Stimulated activated CD4-positive, alpha-beta T cell treated with anti-CD3 and anti-CD28 coated beads, Interleukin-2, amount 100 ng/mL, for 48 hours (primary cell): Measurements from ENCODE around the gene NPC1L1.
"Not testable (repeated sequence)": the region's sequence is repeated elsewhere in the genome, so short reads cannot be mapped to it uniquely, and the experiment has no call there.

Experiments
- DNase-seq, 2 donors: peaks; one replicate each; pipeline ENCODE4 v3.0.0-alpha.2; 2020

NPC1L1 gene

GRCh38 chr7:44564606-44565005 is 23.5 kb upstream of the NPC1L1 start:
- DNase-seq: no peak

- no peak for DNase-seq
Measured at GRCh38 chr7:44563171-44563679, 22.1 kb upstream of the NPC1L1 start.

DNA sequence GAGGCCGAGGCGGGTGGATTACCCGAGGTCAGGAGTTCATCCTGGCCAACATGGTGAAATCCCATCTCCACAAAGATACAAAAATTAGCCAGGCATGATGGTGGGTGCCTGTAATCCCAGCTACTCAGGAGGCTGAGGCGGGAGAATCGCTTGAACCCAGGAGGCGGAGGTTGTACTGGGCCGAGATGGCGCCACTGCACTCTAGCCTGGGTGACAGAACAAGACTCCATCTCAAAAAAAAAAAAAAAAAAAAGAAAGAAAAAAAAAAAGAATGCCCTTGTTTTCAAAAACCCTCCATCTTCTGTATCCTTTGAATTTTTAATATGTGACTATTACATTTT is 21.5 kb upstream of the NPC1L1 start:
- DNase-seq: not testable (repeated sequence)

GRCh38 chr7:44561962-44562621 is 21.0 kb upstream of the NPC1L1 start:
- DNase-seq: no peak

DNA sequence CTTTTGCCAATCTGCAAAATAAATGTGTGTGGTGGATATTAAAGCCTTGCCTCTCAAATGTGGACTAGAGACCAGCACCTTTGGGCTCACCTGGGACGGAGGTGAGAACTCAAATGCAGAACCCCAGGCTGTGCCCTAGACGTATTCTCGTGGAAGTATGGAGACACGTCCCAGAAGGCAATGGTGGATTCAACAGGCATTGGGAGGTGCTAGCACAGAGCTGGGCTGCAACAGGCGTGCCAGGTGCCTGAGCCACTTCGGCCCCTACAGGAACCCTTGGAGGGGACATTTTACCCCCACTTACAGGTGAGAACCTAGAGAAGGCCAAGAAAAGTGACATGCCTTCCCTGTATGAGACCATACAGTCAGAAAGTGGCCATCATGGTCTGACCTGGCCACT is 20.4 kb upstream of the NPC1L1 start:
- no peak for DNase-seq

GRCh38 chr7:44559485-44559884 is 18.4 kb upstream of the NPC1L1 start:
- no peak for DNase-seq

DNA sequence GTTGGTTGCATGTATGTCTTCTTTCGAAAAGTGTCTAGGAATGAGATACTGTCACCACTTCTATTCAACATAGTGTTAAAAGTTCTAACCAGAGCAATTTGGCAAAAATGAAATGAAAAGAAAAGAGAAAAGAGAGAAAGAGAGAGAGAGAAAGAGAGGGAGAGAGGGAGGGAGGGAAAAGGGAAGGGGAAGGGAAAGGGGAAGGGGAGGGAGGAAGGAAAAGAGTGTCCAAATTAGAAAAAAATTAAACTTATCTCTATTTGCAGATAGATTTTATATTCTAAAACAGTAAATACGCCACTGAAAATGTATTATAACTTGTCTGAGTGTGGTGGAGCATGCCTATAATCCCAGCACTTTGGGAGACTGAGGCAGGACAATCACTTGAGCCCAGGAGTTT is 16.4 kb upstream of the NPC1L1 start:
- no peak for DNase-seq

DNA sequence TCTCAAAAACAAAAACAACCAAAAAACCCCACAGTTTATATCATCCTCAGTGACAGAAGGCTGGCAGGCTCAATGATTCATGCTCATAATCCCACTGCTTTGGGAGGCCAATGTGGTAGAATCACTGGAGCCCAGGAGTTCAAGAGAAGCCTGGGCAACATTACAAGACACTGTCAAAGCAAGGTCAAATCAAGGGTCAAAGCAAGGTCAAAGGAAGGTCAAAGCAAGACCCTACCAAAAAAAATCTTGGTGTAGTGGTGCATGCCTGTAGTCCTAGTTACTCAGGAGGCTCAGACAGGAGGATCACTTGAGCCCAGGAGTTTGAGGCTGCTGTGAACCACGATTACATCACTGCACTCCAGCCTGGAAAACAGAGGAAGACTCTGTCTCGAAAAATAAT is 14.2 kb upstream of the NPC1L1 start:
- no peak for DNase-seq

- not testable (repeated sequence) for DNase-seq
Measured at GRCh38 chr7:44552473-44553005, 11.4 kb upstream of the NPC1L1 start.

- no peak for DNase-seq
Measured at GRCh38 chr7:44549457-44549856, 8.3 kb upstream of the NPC1L1 start.

DNA sequence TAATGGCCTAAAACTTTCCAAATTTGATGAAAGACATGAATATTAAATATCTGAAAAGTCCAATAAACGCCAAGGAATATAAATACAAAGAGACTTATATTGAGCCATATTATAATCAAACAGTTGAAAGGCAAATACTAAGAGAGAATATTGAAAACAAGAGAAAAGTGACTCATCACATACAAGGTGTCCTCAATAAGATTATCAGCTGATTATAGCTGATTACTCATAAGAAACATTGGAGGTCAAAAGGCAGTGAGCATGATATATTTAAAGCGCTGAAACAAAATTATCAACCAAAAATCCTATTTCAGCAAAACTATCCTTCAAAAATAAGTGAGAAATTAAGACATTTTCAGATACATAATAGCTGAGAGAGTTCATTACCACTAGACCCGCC is 7.8 kb upstream of the NPC1L1 start:
- DNase-seq: no peak

GRCh38 chr7:44547536-44548231 is 6.6 kb upstream of the NPC1L1 start:
- no peak for DNase-seq

GRCh38 chr7:44541876-44542610 is 913 bp upstream of the NPC1L1 start:
- no peak for DNase-seq

- DNase-seq: no peak
Measured at GRCh38 chr7:44540592-44541027, 520 bp downstream of the NPC1L1 start.

- no peak for DNase-seq
Measured at GRCh38 chr7:44539669-44540506, 1.2 kb downstream of the NPC1L1 start.

GRCh38 chr7:44538798-44539668 is 2.1 kb downstream of the NPC1L1 start:
- no peak for DNase-seq

DNA sequence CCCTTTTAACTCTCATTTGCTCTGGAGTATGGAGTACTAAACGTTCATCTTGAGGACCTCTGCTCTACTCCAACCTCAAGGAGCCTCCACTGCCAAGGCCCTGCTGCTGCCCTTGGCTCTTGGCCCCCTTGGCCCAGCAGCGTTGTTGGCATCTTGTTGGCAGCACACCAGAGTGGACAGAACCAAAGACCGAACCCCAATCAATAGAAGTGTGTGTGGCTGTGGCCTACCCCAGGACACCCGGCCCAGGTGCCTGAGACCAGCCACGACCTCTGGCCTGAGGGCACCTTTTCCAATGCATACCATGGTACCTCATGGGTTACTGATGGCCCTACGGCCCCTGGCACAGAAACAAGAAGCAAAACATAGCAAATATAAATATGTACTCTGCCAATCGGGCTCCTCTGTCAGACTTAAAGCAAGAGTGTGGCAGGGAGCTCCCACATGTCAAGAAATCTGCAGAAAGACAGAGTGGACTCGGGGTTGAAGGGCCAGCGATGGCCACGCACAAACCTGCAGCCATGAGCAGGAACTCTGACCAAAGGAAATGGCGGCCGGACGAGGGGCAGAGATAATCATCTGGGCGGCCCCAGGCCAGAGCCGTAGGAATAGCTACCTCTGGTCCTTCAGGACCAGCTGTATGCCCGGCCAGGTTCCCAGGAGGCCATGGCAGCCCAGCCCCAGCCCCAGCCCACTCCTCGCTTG is 2.9 kb downstream of the NPC1L1 start:
- DNase-seq: no peak

DNA sequence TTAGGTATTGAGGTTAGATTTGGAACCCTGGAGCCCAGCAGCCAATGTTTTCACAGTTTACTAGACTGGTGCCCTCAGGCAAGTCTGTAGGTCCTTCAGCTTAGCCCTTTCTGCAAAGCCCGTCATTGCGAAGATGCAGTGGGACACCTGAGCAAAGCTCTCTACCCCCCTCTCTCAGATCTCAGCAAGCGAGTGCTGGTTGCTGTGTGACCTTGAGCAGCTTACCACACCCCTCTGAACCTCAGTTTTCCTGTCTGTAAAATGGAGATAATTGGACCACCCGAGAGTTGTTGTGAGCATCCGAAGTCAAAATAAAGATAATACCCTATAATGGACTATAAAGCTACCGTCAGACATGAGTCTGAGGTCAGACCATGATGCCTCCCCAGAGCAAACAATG is 3.7 kb downstream of the NPC1L1 start:
- no peak for DNase-seq

DNA sequence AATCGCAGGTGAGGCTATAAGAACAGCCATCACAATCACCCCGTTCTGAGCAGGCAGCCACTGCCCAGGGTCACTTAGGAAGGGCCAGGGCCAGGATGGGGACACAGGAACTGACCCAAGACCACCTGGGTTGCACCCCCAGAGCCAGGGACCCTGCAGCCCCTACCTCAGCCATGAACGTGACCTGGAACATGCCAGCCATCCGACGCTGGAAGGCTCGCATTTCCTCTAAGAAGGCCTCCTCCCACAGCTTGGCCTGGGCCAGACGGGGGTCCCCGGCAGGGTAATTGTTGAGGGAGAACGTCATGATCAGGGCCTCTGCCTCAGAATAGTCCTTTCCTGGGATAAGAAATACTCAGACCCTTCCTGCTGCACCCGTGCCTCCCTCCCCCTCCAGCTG is 5.0 kb downstream of the NPC1L1 start:
- DNase-seq: no peak

- no peak for DNase-seq
Measured at GRCh38 chr7:44535348-44536064, 5.6 kb downstream of the NPC1L1 start.
